ENCODE data around the gene TMEM82.

The TMEM82 gene

DNA sequence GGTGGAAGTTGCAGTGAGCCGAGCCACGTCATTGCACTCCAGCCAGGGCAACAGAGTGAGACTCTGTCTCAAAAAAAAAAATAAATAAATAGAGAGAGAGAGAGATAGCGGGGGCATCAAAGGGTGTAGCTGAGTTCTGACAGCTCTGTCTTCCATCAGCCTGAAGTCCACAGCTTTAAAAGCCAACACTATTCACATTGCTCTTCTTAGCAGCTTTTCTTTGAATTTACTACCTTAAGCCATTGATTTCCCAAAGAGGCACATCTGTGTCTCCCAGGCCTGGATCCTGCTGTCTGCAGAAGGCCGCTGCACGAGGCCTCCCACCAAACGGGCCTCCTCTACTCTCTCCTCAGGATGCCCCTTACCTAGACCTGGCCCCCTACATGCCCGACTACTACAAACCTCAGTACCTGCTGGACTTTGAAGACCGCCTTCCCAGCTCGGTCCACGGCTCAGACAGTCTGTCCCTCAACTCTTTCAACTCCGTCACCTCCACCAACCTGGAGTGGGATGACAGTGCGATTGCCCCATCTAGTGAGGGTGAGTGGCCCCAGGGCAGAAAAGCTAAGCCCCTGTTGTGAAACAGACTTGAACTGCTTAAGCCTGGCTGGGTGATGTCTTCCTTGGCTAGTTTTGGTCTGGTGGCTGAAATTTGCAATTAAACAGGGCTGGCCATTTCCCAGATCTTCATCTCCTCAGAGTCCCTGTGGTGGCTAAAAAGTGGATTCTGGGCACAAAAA, 22.7 kb upstream of the TMEM82 start:
- H3K4me3 ChIP-seq (replicated peaks; ENCODE audit: low read depth, low read length) = no peak overlapping the region
- DNase-seq (ENCODE audit: low read depth) = no peak
- TF ChIP-seq, protein P1, sequence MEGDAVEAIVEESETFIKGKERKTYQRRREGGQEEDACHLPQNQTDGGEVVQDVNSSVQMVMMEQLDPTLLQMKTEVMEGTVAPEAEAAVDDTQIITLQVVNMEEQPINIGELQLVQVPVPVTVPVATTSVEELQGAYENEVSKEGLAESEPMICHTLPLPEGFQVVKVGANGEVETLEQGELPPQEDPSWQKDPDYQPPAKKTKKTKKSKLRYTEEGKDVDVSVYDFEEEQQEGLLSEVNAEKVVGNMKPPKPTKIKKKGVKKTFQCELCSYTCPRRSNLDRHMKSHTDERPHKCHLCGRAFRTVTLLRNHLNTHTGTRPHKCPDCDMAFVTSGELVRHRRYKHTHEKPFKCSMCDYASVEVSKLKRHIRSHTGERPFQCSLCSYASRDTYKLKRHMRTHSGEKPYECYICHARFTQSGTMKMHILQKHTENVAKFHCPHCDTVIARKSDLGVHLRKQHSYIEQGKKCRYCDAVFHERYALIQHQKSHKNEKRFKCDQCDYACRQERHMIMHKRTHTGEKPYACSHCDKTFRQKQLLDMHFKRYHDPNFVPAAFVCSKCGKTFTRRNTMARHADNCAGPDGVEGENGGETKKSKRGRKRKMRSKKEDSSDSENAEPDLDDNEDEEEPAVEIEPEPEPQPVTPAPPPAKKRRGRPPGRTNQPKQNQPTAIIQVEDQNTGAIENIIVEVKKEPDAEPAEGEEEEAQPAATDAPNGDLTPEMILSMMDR (IDR thresholded peaks at IDR 0.05; ENCODE audit: low read length, missing control alignments) = no peak

DNA sequence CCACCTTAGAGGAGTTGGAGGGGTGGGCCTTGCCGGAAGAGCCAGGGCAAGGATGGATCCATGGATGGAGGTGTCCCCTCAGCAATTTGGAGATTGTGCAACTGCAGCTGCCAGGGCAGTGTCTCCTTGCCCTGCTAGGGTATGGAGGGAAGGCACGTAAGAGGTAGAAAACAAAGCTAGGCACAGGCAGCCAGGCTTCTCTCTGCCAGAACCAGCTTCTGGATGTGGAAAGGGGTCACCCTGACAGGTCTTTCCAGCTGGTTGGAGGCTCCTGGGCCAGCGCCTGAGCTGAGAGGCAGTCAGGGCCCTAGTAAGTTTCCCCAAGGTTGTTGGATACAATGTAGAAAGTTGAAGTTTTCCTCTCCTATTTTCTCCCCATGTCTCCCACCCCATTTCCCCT, 21.4 kb upstream of the TMEM82 start:
- TF ChIP-seq, protein P1 (IDR thresholded peaks at IDR 0.05; ENCODE audit: low read length, missing control alignments) = no peak
- no peak for DNase-seq (ENCODE audit: low read depth)
- no peak overlapping the region for H3K4me3 ChIP-seq (replicated peaks; ENCODE audit: low read depth, low read length)

DNA sequence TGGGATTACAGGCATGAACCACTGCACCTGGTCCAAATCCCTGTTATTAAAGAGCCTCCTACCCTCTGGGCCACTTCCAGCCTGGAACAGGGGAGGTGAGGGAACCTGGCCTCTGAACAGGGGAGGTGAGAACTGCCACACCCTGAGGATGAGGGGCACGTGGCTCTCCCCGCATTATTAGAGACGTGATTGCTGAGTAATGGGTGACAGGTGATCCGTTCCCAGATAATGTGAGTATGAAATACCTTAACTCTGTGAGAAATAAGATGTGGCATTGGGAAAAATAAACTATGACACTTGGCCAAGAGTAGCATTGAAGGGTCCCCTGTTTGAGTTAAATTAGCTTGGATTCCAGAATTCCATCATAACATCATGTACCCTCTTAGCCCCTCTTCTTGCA, 19.9 kb upstream of the TMEM82 start:
- DNase-seq (ENCODE audit: low read depth) = no peak
- no peak overlapping the region for H3K4me3 ChIP-seq (replicated peaks; ENCODE audit: low read depth, low read length)
- TF ChIP-seq, protein P1 (IDR thresholded peaks at IDR 0.05; ENCODE audit: low read length, missing control alignments) = no peak

DNA sequence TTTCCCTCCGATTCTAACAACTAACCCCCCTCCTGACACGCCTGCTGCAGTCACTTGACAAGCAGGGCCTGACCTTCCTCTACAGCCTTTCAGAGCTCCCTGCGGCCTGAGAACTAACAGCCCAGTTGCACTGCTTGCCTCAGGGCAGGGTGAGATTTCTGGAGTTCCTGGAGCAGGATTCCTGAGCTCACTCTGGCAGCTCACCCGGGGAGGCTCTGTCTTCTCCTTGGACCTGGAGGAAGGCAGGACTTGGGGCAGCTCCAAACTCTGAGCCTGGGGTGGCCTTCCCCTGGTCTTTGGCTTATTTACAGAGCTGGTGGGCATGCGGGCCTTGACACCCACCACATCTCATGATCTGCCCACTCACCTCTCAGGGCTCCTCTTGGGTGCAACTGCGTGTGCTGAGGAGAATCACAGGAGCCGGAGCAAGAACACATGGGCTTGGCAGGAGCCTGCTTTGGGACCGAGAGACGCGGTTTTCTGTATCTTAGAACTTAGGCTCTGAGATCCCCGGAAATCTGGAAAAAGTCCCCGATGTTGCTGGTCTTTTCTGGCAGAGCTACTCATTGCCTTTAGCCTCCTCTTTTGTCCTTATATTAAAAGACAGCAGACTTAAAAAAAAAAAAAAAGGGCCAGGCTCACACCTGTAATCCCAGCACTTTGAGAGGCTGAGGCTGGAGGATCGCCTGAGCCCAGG, 19.3 kb upstream of the TMEM82 start:
- no peak for DNase-seq (ENCODE audit: low read depth)

DNA sequence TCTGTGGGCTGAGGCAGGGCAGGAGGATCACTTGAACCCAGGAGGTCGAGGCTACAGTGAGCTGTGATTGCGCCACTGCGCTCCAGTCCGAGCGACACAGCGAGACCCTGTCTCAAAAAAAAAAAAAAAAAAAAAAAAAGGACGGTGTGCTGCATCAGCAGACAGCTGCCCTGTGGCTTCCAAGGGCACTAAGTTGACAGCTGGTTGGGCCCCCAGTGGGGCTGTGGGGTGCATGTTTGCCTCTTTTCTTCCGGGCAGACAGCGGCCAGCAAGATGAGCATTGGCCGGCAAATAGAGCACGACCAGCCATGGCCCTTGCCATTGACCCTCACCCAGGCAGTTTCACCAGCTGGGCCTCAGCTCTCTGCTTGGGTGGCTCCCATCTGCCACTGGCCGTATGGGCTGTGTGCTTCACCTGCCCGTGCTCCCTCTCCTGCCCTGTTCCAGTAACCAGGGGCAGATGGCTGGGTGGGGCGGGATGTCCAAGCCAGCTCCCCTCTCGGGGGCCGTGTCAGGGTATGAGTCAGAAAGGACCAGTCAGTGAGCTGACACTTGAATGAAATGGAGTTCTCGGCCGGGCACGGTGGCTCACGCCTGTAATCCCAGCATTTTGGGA, 18.6 kb upstream of the TMEM82 start:
- TF ChIP-seq, protein P1 (IDR thresholded peaks at IDR 0.05; ENCODE audit: low read length, missing control alignments) = no peak
- DNase-seq (ENCODE audit: low read depth) = no peak
- no peak overlapping the region for H3K4me3 ChIP-seq (replicated peaks; ENCODE audit: low read depth, low read length)

More for the DNA sequence above, 19.3 kb upstream of the TMEM82 start:
- TF ChIP-seq, protein P1 (IDR thresholded peaks at IDR 0.05; ENCODE audit: low read length, missing control alignments) = no peak
- H3K4me3 ChIP-seq (replicated peaks; ENCODE audit: low read depth, low read length) = no peak overlapping the region

DNA sequence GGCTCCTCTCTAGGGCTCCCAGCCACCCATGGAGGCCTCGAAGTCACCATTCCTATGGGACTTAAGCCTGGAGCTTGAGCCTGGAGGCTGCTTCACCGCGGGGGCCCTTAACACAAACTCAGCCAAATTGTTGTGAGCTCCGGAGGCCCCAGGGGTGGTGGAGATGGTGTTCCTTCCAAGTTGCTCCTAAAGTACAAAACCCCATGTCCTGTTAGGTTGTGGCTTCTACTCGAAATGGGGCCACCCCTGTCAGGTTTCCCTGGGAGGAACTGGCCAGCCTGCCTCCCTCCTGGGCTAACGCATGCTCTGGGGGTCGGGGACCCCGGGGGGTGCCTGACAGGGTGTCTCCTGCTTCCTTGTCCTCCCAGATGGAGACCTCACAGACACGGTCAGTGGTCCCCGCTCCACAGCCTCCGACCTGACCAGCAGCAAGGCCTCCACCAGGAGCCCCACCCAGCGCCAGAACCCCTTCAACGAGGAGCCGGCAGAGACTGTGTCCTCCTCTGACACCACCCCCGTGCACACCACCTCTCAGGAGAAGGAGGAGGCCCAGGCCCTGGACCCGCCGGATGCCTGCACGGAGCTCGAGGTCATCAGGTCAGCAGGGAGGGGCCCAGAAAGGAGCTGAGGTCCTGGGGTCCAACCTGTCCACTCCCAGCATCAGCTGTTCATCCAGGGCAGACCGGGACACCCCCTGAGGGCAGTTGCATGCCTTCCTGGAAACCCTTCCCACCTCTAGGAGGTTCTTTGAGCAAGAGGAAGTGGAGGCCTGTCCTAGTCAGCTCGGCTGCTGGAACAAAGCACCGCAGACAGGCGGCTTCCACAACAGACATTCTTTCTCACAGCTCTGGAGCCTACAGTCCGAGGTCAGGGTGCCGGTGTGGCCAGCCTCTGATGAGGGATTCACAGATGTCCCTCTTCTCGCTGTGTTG, 17.1 kb upstream of the TMEM82 start:
- TF ChIP-seq, protein P1 (IDR thresholded peaks at IDR 0.05; ENCODE audit: low read length, missing control alignments) = no peak
- DNase-seq (ENCODE audit: low read depth) = no peak
- no peak overlapping the region for H3K4me3 ChIP-seq (replicated peaks; ENCODE audit: low read depth, low read length)
